SJSA1 (cell line): ENCODE measurements around the gene SRR. TPM values are rescaled to one million over a fixed set of nuclear protein-coding genes. Genes with fewer than 3 reads are reported as not detected.

ENCODE experiments used
- DNase-seq, 2 experiments: peaks; one replicate each; pipeline ENCODE4 v3.0.0-alpha.2; 2015 to 2020; ENCODE audit warnings: low spot score in 2 of 2, low read depth in 1 of 2
- H3K27ac ChIP-seq: fragments of 250-450 bp; sonication (Bioruptor Pico); 2 replicates; pipeline ENCODE4 v1.5.1; 2020; ENCODE audit warnings: mild to moderate bottlenecking, moderate library complexity
- H3K27me3 ChIP-seq: fragments of 250-450 bp; sonication (Bioruptor Pico); replicated peaks from 2 replicates; pipeline ENCODE4 v1.5.1; 2020; ENCODE audit warnings: mild to moderate bottlenecking, moderate library complexity
- H3K36me3 ChIP-seq: fragments of 250-450 bp; sonication (Bioruptor Pico); 2 replicates; pipeline ENCODE4 v1.5.1; 2020; ENCODE audit warnings: mild to moderate bottlenecking
- H3K4me1 ChIP-seq: fragments of 250-450 bp; sonication (Bioruptor Pico); replicated peaks from 2 replicates; pipeline ENCODE4 v1.6.1; 2021; ENCODE audit warnings: mild to moderate bottlenecking
- H3K4me3 ChIP-seq: fragments of 250-450 bp; sonication (Bioruptor Pico); 2 replicates; pipeline ENCODE4 v1.5.1; 2020; ENCODE audit warnings: mild to moderate bottlenecking
- H3K9me3 ChIP-seq: fragments of 250-450 bp; sonication (Bioruptor Pico); replicated peaks from 2 replicates; pipeline ENCODE4 v1.5.1; 2020; ENCODE audit warnings: mild to moderate bottlenecking
- total RNA-seq: library from RNA; depleted of rRNA; stranded (reverse); fragments of >200 nt; shearing (Covaris generic); gene quantifications from 2 replicates; pipeline ENCODE4 v1.2.3, GENCODE V29; 2014

Gene SRR
- total RNA-seq, 1 experiment from 2014 or later = 32.3 TPM

- no peaks in the 10 kb centered on the region for H3K36me3 ChIP-seq
- no peaks in the 10 kb centered on the region for H3K27me3 ChIP-seq
- DNase-seq = no peak
- H3K27ac ChIP-seq = no peak overlapping the region
- no peaks in the 10 kb centered on the region for H3K9me3 ChIP-seq
- no peak overlapping the region for H3K4me3 ChIP-seq
- H3K4me1 ChIP-seq = peaks cover 9% of the 10 kb centered on the region
Measured at GRCh38 chr17:2363851-2364762, 60.4 kb downstream of the SRR start.

- no peak for DNase-seq
- no peaks in the 10 kb centered on the region for H3K9me3 ChIP-seq
- H3K36me3 ChIP-seq = no peaks in the 10 kb centered on the region
- H3K4me3 ChIP-seq = no peak overlapping the region
- H3K4me1 ChIP-seq = peaks cover 3% of the 10 kb centered on the region
- H3K27ac ChIP-seq = no peak overlapping the region
- H3K27me3 ChIP-seq = no peaks in the 10 kb centered on the region
Measured at GRCh38 chr17:2364763-2365116, 61.0 kb downstream of the SRR start.

- Histone ChIP-seq H3K9me3 (no peaks in the 10 kb centered on the region), H3K4me1 (no peaks in the 10 kb centered on the region)
- DNase-seq = no peak
Measured at GRCh38 chr17:2365132-2365531, 61.4 kb downstream of the SRR start.

DNA sequence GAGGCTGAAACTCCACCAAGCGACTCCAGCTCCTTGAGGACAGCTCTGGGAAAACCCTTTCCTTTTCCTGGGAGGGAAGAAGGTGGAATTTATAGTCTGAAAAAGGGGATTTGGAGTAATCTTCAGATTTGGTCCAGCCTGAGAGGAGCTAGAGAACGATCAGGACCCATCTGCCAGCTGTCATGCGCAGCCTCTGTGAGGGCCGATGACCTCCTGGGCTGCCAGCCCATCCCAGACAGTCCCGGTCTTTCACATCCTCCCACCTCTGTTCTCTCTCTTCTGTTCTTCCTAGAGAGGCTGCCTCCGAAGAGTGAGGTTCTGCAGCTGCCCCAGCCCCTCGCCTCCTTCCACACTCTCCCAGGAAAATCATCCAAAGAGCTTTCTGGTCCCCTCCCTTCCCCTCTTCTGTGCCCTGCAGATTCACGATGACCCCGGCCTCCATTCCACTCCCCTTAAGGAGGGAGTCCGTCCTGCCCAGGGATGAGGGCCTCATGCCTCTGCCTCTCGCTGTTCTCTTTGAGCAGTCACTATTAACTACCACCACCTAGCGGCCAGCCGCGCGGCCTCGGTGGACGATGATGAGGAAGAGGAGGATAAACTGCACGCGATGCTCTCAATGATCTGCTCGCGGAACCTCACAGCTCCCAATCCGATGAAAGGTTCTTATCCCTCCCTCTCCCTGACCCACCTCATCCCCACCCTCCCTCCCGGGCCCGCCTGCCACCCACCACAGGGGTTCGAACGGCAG, 63.2 kb downstream of the SRR start:
- H3K9me3 ChIP-seq = no peaks in the 10 kb centered on the region
- DNase-seq = no peak
- no peaks in the 10 kb centered on the region for H3K4me1 ChIP-seq
- H3K4me3 ChIP-seq = no peak overlapping the region
- no peak overlapping the region for H3K27ac ChIP-seq
- H3K27me3 ChIP-seq = no peaks in the 10 kb centered on the region
- H3K36me3 ChIP-seq = no peaks in the 10 kb centered on the region

More at GRCh38 chr17:2365132-2365531, 61.4 kb downstream of the SRR start:
- no peak overlapping the region for H3K27ac ChIP-seq
- H3K36me3 ChIP-seq = no peaks in the 10 kb centered on the region
- H3K4me3 ChIP-seq = no peak overlapping the region
- no peaks in the 10 kb centered on the region for H3K27me3 ChIP-seq

DNA sequence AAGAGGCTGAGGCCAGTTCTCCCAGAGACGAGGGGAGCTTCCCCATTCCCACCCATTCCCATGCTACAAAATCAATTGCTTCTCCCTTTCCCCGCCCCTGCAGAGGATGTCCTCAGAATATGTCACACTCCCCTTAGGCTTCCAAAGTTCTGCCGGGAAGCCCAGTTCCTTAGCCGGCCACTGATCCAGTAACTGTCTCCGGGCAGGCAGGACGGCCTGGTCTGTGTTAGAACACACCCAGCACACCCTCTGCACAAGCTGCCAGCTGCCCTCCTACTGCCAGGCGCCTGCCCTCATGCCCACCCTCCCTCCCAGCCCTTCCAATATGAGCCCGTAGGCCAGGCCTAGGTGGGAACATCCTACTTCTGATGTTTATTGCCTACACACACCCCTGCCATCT, 64.6 kb downstream of the SRR start:
- H3K4me1 ChIP-seq = no peaks in the 10 kb centered on the region
- H3K27me3 ChIP-seq = no peaks in the 10 kb centered on the region
- H3K36me3 ChIP-seq = no peaks in the 10 kb centered on the region
- no peak for DNase-seq
- H3K9me3 ChIP-seq = no peaks in the 10 kb centered on the region
- no peak overlapping the region for H3K27ac ChIP-seq
- no peak overlapping the region for H3K4me3 ChIP-seq

GRCh38 chr17:2369039-2369438, 65.3 kb downstream of the SRR start:
- Histone ChIP-seq H3K4me1 (no peaks in the 10 kb centered on the region), H3K9me3 (no peaks in the 10 kb centered on the region), H3K27ac (no peak overlapping the region), H3K4me3 (no peak overlapping the region), H3K27me3 (no peaks in the 10 kb centered on the region), H3K36me3 (no peaks in the 10 kb centered on the region)
- no peak for DNase-seq

DNA sequence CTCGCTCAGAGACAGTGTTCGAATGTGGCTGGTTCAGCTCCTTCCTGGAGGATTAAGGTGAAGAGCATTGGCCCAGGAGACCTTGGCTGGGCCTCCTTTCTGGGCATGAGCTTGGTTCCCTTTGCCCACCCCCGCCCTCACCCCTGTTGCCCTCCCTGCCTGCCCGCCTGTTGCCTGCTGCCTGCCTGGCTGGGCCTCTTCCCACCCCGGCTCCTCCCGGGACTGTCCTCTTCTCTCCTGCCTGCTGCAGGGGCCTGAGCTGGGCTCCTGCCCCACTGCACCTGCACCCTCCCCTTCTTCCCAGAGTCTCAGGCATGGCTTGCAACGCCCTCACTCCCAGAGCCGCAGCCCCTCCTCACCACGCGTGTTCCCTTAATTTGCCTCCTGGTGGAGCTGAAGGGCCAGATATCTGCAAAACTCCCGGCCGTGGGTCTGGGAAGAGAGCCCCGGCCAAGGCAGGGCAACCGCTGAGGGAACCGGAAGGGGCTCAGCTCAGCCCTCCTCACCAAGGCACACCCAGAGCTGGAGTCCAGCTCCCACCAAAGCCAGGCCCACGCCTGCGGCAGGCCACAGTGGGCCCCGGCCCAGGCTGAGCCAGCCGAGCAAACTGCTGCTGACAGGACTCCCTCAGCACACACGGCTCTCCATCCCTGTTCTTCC, 65.9 kb downstream of the SRR start:
- Histone ChIP-seq H3K9me3 (no peaks in the 10 kb centered on the region), H3K36me3 (no peaks in the 10 kb centered on the region), H3K27me3 (no peaks in the 10 kb centered on the region), H3K4me3 (no peak overlapping the region), H3K4me1 (no peaks in the 10 kb centered on the region), H3K27ac (no peak overlapping the region)
- no peak for DNase-seq

GRCh38 chr17:2370211-2370589, 66.5 kb downstream of the SRR start:
- no peaks in the 10 kb centered on the region for H3K4me1 ChIP-seq
- H3K9me3 ChIP-seq = no peaks in the 10 kb centered on the region
- no peak for DNase-seq
- no peaks in the 10 kb centered on the region for H3K27me3 ChIP-seq
- no peak overlapping the region for H3K4me3 ChIP-seq
- H3K27ac ChIP-seq = no peak overlapping the region
- no peaks in the 10 kb centered on the region for H3K36me3 ChIP-seq

DNA sequence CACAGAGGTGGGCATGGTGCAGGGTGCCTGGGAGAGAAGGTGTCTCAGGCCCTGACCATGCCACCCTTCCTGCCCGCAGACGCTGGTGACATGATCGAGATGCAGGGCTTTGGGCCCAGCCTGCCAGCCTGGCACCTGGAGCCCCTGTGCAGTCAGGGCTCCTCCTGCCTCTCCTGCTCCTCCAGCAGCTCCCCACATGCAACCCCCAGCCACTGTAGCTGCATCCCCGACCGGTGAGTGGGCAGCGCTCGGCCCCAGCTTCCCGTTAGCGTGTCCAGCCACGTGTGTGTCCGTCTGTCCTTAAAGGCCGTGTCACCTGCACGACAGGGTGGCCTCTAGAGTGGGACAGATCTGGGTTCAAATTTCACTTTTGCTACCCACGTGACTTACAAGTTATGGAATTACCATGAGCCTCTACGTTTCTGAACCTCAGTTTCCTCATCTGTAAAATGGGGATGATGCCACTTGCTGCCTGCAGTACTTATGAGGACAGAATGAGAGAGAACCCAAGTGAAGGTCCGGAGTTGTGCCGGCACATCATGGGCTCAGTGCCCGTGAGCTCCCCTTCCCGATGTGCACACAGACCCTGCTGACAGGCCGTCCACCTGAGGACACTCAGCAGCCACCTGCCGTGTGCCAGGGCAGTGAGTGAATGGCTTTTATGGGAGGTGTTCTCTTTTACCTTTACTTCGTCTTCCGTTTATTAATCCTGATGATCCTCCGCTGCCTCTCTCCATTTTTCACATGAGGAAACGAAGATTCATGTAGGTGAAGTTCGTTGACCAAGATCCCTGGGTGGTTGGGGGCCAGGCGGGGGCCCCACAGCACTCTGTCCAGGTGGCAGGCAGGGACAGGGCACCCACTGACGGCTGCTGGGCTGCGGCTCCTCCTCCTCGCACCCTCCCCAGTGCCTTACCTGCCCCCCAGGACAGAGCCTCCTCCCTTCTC, 67.7 kb downstream of the SRR start:
- no peak overlapping the region for H3K27ac ChIP-seq
- H3K4me3 ChIP-seq = no peak overlapping the region
- H3K27me3 ChIP-seq = no peaks in the 10 kb centered on the region
- no peaks in the 10 kb centered on the region for H3K9me3 ChIP-seq
- no peaks in the 10 kb centered on the region for H3K4me1 ChIP-seq
- H3K36me3 ChIP-seq = peaks cover under 1% of the 10 kb centered on the region; the same call in 1 of the 2 replicates
- DNase-seq = no peak

DNA sequence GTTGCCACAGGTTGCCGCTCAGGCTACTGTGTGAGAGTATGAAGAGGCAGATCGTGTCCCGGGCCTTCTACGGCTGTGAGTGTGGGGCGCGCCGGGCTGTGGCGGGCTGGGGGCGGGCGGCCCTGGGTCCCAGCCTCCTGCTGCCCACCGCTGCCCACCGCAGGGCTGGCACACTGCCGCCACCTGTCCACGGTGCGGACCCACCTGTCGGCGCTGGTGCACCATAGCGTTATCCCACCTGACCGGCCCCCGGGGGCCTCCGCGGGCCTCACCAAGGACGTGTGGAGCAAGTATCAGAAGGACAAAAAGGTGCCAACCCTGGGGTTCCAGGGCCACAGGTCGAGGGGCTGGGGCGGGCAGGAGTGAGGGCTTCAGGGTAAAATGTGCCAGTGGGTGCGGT, 68.4 kb downstream of the SRR start:
- H3K4me1 ChIP-seq = no peaks in the 10 kb centered on the region
- peaks cover 7% of the 10 kb centered on the region; the same call in 1 of the 2 replicates for H3K36me3 ChIP-seq
- no peak for DNase-seq
- H3K27ac ChIP-seq = no peak overlapping the region
- H3K4me3 ChIP-seq = no peak overlapping the region
- H3K27me3 ChIP-seq = no peaks in the 10 kb centered on the region
- H3K9me3 ChIP-seq = no peaks in the 10 kb centered on the region

GRCh38 chr17:2372681-2373080, 68.9 kb downstream of the SRR start:
- no peak for DNase-seq
- Histone ChIP-seq H3K27me3 (no peaks in the 10 kb centered on the region), H3K27ac (no peak overlapping the region), H3K4me3 (no peak overlapping the region), H3K9me3 (no peaks in the 10 kb centered on the region), H3K36me3 (peaks cover 7% of the 10 kb centered on the region; the same call in 1 of the 2 replicates), H3K4me1 (no peaks in the 10 kb centered on the region)

- Histone ChIP-seq H3K27me3 (no peaks in the 10 kb centered on the region), H3K4me1 (no peaks in the 10 kb centered on the region), H3K4me3 (no peak overlapping the region), H3K36me3 (peaks cover 7% of the 10 kb centered on the region; the same call in 1 of the 2 replicates), H3K9me3 (no peaks in the 10 kb centered on the region), H3K27ac (no peak overlapping the region)
- DNase-seq = no peak
Measured at GRCh38 chr17:2373179-2373578, 69.4 kb downstream of the SRR start.
